Adipocyte (in vitro differentiated cells): ENCODE data around the gene CRHR1.

Source experiments
- DNase-seq: peaks from one replicate; pipeline ENCODE4 v3.0.0-alpha.2; 2015; ENCODE audit warnings: low read depth
- H3K27me3 ChIP-seq: replicated peaks from 2 replicates; pipeline ENCODE4 v1.7.0; 2013; ENCODE audit warnings: mild to moderate bottlenecking, low read length, moderate library complexity; ENCODE audit not compliant: control insufficient read depth, insufficient read depth
- H3K36me3 ChIP-seq: 2 replicates; pipeline ENCODE4 v1.7.0; 2013; ENCODE audit warnings: low read length, mild to moderate bottlenecking, moderate library complexity; ENCODE audit not compliant: control insufficient read depth, insufficient read depth, severe bottlenecking
- H3K4me1 ChIP-seq: 2 replicates; pipeline ENCODE4 v1.7.0; 2013; ENCODE audit warnings: mild to moderate bottlenecking, low read length, moderate library complexity; ENCODE audit not compliant: control insufficient read depth, insufficient read depth
- H3K4me3 ChIP-seq: 2 replicates; pipeline ENCODE4 v1.7.0; 2013; ENCODE audit warnings: mild to moderate bottlenecking, low read length, moderate library complexity
- H3K9ac ChIP-seq: 2 replicates; pipeline ENCODE4 v1.7.0; 2013; ENCODE audit warnings: mild to moderate bottlenecking, low read length, moderate library complexity
- H3K9me3 ChIP-seq: 2 replicates; pipeline ENCODE4 v1.7.0; 2013; ENCODE audit warnings: mild to moderate bottlenecking, low read length, moderate library complexity; ENCODE audit not compliant: control insufficient read depth

Gene CRHR1

DNA sequence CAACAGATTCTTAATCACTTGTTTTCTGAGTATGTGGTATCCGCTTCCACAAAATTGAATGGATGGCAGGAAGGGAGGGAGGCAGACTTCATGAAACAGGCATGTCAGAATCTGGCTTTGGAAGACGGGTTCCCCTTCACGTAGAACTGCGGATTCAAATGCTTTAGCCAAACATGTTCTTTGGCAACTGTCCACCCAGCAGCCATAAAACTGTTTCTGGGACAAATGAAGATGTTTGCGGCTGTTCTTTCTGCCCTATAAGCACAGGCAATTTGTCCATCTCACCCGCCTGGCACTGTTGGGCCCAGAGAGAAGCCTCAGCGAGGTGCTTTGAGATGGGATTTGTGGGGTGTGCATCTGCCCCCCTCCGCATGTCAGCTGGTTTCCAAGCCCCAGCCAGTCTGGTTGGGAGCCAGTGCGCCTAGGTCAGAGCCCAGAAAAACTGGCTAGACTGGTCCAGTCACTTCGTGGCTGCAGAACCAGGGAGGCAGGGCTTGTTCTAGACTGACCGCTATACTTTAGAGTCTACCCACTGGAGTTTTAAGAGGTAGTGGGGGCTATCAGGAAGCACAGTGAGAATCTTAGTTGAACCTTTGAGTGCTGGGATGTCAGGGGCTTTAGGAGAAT is 6.3 kb downstream of the CRHR1 start:
- Histone ChIP-seq H3K4me1 (no peaks in the 10 kb centered on the region), H3K27me3 (peaks cover 94% of the 10 kb centered on the region), H3K9ac (no peak overlapping the region), H3K9me3 (no peaks in the 10 kb centered on the region), H3K36me3 (no peaks in the 10 kb centered on the region), H3K4me3 (no peak overlapping the region)
- DNase-seq = no peak

DNA sequence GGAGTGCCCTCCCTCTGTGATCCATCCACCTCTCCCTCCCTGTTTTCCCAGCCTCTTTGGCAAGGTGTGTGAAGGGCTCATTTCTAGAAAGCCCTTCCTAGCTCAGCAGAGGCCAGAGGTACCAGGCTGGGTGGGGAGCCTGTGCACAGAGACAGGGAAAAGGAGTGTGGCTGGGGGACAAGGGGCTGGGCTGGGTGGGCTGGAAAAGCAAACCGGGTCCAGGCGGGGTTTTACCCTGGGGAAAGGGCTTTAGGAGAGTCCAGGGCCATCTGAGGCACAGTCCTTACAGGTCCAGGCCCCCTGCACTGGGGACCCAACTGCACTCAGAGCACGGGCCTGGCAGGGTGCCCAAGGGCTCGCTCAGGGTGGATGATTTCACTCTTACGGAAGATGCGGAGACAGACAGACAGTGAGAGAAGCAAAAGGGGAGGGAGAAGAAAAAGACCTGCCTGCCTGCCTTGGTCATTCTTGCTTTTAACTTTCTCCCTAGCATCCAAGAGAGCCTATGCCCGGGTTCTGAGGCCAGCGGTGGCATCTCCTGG is 7.0 kb downstream of the CRHR1 start:
- Histone ChIP-seq H3K4me3 (no peak overlapping the region), H3K27me3 (peaks cover 92% of the 10 kb centered on the region), H3K4me1 (no peaks in the 10 kb centered on the region), H3K9ac (no peak overlapping the region), H3K36me3 (no peaks in the 10 kb centered on the region), H3K9me3 (no peaks in the 10 kb centered on the region)
- DNase-seq = no peak

DNA sequence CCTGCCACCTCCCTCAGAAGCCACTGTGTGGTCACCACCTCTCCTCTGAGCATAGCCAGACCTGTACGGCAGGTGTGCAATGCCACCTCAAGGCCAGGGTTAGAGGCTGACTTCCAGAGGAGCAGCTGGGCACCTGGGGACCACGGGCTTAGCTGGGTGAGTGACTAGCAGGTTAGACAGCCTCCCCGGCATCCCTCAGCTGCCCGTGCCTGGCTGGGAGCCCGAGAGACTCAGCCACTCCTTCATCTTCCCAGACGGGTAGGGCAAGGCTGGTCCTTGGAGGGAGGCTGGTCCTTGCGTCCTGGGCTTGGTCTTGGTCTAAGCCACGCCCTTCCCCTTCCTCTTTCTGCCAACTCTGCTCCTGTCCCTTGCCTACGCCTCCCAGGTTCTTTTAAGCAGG is 7.8 kb downstream of the CRHR1 start:
- Histone ChIP-seq H3K4me1 (no peaks in the 10 kb centered on the region), H3K4me3 (no peak overlapping the region), H3K36me3 (no peaks in the 10 kb centered on the region), H3K9ac (no peak overlapping the region), H3K27me3 (peaks cover 92% of the 10 kb centered on the region), H3K9me3 (no peaks in the 10 kb centered on the region)
- DNase-seq = no peak

- Histone ChIP-seq H3K9me3 (no peaks in the 10 kb centered on the region), H3K27me3 (peaks cover 87% of the 10 kb centered on the region), H3K36me3 (no peaks in the 10 kb centered on the region), H3K4me1 (no peaks in the 10 kb centered on the region), H3K9ac (no peak overlapping the region), H3K4me3 (no peak overlapping the region)
- no peak for DNase-seq
These were observed 8.3 kb downstream of the CRHR1 start for GRCh38 chr17:45792437-45792836.

DNA sequence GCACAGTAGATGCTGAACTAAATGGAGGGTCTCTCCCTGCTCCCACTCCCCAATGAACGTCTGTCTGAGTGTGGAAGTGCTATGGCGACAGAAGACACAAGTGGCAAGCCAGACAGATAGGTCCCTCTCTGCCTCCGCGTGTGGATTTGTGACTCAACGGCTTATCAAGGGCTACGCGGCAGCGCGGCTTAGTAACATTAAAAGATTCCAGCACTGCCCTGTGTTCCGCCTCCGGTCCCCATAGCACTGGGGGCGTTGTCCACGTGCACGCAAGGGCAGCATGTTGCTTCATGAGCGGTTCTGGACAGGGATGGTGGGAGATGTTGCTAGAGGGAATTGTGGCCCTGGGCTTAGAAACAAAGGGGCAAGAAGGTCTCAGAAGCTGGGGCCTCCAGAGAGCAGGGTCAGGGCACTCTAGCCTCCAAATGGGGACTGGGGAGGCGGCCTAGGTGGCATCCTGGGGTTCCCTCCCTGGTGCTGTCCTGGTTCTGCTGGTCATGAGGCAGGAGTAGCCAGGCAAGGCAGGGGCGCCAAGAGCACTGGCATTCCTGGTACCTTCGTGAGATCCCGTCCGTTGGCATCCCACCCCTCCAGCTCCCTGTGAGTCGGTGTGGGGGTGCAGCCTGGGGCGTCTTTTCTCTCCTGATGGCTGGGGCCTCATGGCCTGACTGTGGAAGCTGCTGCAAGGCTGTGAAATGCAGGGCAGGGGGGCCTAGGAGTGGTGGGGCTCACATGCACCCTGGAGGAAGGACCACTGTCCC is 9.1 kb downstream of the CRHR1 start:
- Histone ChIP-seq H3K27me3 (peaks cover 84% of the 10 kb centered on the region), H3K9ac (no peak overlapping the region), H3K9me3 (no peaks in the 10 kb centered on the region), H3K4me1 (no peaks in the 10 kb centered on the region), H3K36me3 (no peaks in the 10 kb centered on the region), H3K4me3 (no peak overlapping the region)
- no peak for DNase-seq

DNA sequence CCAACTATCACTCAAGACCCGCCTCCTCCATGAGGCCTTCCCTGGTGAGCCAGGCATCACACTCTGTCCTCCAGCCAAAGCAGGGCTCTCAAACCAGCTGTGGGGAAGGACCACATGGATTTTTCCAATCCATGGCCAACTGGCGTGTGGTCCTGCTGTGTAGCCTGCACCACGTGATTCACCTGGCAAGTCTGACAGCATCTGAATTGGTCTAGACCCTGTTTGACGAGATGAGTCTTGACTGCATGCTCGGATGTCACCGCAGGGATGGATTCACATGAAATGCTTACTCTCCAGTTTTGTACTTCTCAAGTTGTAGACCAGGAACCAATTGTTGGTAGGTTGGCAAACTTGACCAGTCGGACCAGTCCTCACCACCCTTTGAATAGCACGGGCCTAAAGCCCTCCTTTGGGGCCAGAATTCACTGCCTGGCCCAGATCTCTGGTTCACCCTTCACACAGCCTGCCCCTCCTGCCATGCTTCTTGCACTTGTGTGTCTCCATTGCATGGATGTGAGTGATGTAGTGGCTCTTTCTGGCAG is 9.9 kb downstream of the CRHR1 start:
- no peaks in the 10 kb centered on the region for H3K9me3 ChIP-seq
- peaks cover 75% of the 10 kb centered on the region for H3K27me3 ChIP-seq
- H3K4me1 ChIP-seq = no peaks in the 10 kb centered on the region
- DNase-seq = no peak
- H3K36me3 ChIP-seq = no peaks in the 10 kb centered on the region
- no peak overlapping the region for H3K9ac ChIP-seq
- no peak overlapping the region for H3K4me3 ChIP-seq

- Histone ChIP-seq H3K4me1 (no peaks in the 10 kb centered on the region), H3K9ac (no peak overlapping the region), H3K9me3 (no peaks in the 10 kb centered on the region), H3K4me3 (no peak overlapping the region), H3K27me3 (peaks cover 75% of the 10 kb centered on the region), H3K36me3 (no peaks in the 10 kb centered on the region)
- no peak for DNase-seq
These were observed 10.7 kb downstream of the CRHR1 start for GRCh38 chr17:45794840-45795239.

DNA sequence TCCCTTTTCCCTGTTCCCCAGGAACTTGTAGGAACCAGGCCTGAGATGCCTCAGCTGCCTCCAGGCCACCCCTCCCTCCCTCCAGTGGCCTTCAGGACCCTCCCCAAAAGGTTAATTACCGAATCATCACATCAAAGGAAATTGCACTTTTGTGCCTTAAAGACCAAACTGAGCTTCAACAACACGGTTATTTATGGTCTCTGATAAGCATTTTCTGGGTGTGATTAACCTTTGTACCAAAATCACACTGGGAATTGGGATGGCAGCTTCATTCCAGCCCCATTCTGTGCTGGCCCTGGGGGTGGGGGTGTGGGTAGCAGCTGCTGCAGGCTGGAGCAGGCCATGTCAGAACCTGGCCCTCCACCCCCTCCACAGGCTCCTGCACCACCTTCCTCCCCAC is 16.7 kb downstream of the CRHR1 start:
- Histone ChIP-seq H3K4me3 (no peak overlapping the region), H3K36me3 (no peaks in the 10 kb centered on the region), H3K27me3 (peaks cover 64% of the 10 kb centered on the region), H3K9ac (no peak overlapping the region), H3K9me3 (no peaks in the 10 kb centered on the region), H3K4me1 (no peaks in the 10 kb centered on the region)
- no peak for DNase-seq

DNA sequence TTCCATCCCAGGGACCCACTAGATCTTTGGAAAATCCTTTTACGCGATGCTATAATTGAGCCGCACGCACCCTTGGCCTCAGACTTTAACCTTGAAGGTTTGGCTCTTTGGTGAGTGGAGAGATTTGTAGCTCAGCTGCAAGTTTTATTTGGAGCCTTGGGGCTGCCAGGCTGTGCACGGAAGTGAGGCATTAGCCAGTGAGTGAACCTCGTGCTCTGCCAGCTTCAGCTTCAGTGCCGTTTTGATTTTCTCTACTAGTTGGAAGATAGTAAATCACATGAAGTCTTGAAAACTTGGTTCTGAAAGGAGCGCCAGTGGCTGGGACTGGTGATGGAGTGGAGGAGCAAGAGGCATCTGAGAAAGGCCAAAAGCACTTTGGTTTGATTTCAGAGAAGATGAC is 17.3 kb downstream of the CRHR1 start:
- no peaks in the 10 kb centered on the region for H3K4me1 ChIP-seq
- H3K36me3 ChIP-seq = no peaks in the 10 kb centered on the region
- H3K4me3 ChIP-seq = no peak overlapping the region
- no peak for DNase-seq
- no peak overlapping the region for H3K9ac ChIP-seq
- no peaks in the 10 kb centered on the region for H3K9me3 ChIP-seq
- H3K27me3 ChIP-seq = peaks cover 64% of the 10 kb centered on the region

GRCh38 chr17:45808845-45809244 is 24.7 kb downstream of the CRHR1 start:
- Histone ChIP-seq H3K9ac (no peak overlapping the region), H3K4me1 (no peaks in the 10 kb centered on the region), H3K9me3 (peaks cover 11% of the 10 kb centered on the region), H3K4me3 (no peak overlapping the region), H3K36me3 (no peaks in the 10 kb centered on the region), H3K27me3 (peaks cover 57% of the 10 kb centered on the region)
- no peak for DNase-seq

DNA sequence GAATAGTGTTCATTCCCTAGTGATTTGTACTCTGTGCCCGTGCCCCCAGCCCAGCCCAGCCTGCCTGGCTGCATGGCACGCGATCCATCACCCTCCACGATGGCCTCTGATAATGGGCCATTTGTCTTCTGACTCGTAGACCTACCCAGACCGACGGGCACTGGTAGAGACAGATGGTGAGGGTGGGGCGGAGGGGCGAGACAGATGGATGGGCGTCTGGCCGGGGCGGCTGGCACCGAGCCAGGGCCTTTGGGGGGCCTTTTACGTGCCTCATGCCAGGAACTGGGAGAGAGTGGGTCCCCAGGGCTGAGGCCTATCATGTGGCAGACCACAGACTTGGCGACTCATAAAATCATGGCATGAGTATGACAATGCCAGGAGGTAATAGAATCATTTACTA is 25.4 kb downstream of the CRHR1 start:
- Histone ChIP-seq H3K9me3 (peaks cover 11% of the 10 kb centered on the region), H3K27me3 (peaks cover 51% of the 10 kb centered on the region), H3K9ac (no peak overlapping the region), H3K4me3 (no peak overlapping the region), H3K36me3 (no peaks in the 10 kb centered on the region), H3K4me1 (no peaks in the 10 kb centered on the region)
- DNase-seq = no peak
